ENCODE results near the gene GLRX2. TPM values are rescaled to one million over a fixed set of nuclear protein-coding genes. Genes with fewer than 3 reads are reported as not detected.

Gene GLRX2
- polyA plus RNA-seq, 3 donors, result 4.2 to 16.1 (median 15.2) TPM

GRCh38 chr1:193086342-193086741, 18.9 kb downstream of the GLRX2 start:
- Mint-ChIP-seq H3K4me3 (no peak overlapping the region), H3K9me3 (no peaks in the 10 kb centered on the region), H3K27me3 (ENCODE audit: low read depth in 3 of 3) (no peaks in the 10 kb centered on the region), H3K36me3 (peaks cover 54 to 61% of the 10 kb centered on the region in 2 donors), H3K4me1 (no peaks in the 10 kb centered on the region), H3K27ac (no peak overlapping the region)
- Histone ChIP-seq H3K9me3 (replicated peaks in 1 of 2; ENCODE audit: control insufficient read depth in 1 of 2, insufficient read depth in 1 of 2, low read length in 2 of 2) (no peaks in the 10 kb centered on the region), H2AFZ (ENCODE audit: insufficient read depth, low read depth, low read length, poor library complexity, severe bottlenecking) (no peak overlapping the region), H3K4me3 (replicated peaks in 1 of 3; ENCODE audit: low read depth in 2 of 3, low read length in 3 of 3) (no peak overlapping the region), H3K9ac (ENCODE audit: insufficient read depth, low read length, poor library complexity, severe bottlenecking) (no peak overlapping the region), H3K79me2 (ENCODE audit: insufficient read depth, low read length) (no peaks in the 10 kb centered on the region), H4K20me1 (ENCODE audit: insufficient read depth, low read length) (no peaks in the 10 kb centered on the region), H3K27ac (ENCODE audit: low read depth in 1 of 2, low read length in 2 of 2) (no peak overlapping the region), H3K4me2 (replicated peaks; ENCODE audit: extremely low read depth, low read length, poor library complexity, severe bottlenecking) (no peak overlapping the region), H3K4me1 (ENCODE audit: control insufficient read depth in 1 of 2, insufficient read depth in 2 of 2, low read length in 2 of 2) (no peaks in the 10 kb centered on the region), H3K36me3 (replicated peaks in 1 of 2; ENCODE audit: control insufficient read depth in 1 of 2, insufficient read depth in 2 of 2, low read length in 2 of 2) (peaks cover 73 to 94% of the 10 kb centered on the region in 2 donors), H3K27me3 (ENCODE audit: control insufficient read depth in 2 of 2, insufficient read depth in 2 of 2, low read length in 2 of 2) (no peaks in the 10 kb centered on the region)
- TF ChIP-seq CTCF (IDR thresholded peaks at IDR 0.05), result no peak
- no peak for DNase-seq
- intact Hi-C loops (cut with micrococcal nuclease), result no loop called here
- no CpG with 5 or more reads among the region's 3 CpGs for WGBS (ENCODE audit: insufficient coverage)

GRCh38 chr1:193085263-193085662, 20.0 kb downstream of the GLRX2 start:
- no peaks in the 10 kb centered on the region for H3K9me3 ChIP-seq (replicated peaks in 1 of 2; ENCODE audit: control insufficient read depth in 1 of 2, insufficient read depth in 1 of 2, low read length in 2 of 2)
- H3K27me3 Mint-ChIP-seq (ENCODE audit: low read depth in 3 of 3), result no peaks in the 10 kb centered on the region
- H3K9me3 Mint-ChIP-seq, result no peaks in the 10 kb centered on the region
- DNase-seq, result no peak
- H3K4me3 Mint-ChIP-seq, result no peak overlapping the region
- H3K27ac ChIP-seq (ENCODE audit: low read depth in 1 of 2, low read length in 2 of 2), result no peak overlapping the region
- intact Hi-C loops (cut with micrococcal nuclease), result no loop called here
- no peak overlapping the region for H3K27ac Mint-ChIP-seq
- no peaks in the 10 kb centered on the region for H4K20me1 ChIP-seq (ENCODE audit: insufficient read depth, low read length)
- peaks cover 50 to 61% of the 10 kb centered on the region in 2 donors for H3K36me3 Mint-ChIP-seq
- no peak overlapping the region for H3K4me2 ChIP-seq (replicated peaks; ENCODE audit: extremely low read depth, low read length, poor library complexity, severe bottlenecking)
- H3K4me1 ChIP-seq (ENCODE audit: control insufficient read depth in 1 of 2, insufficient read depth in 2 of 2, low read length in 2 of 2), result no peaks in the 10 kb centered on the region
- TF ChIP-seq CTCF (IDR thresholded peaks at IDR 0.05), result no peak
- no peak overlapping the region for H3K4me3 ChIP-seq (replicated peaks in 1 of 3; ENCODE audit: low read depth in 2 of 3, low read length in 3 of 3)
- WGBS (ENCODE audit: insufficient coverage), result no CpG with 5 or more reads among the region's 1 CpG
- H3K27me3 ChIP-seq (ENCODE audit: control insufficient read depth in 2 of 2, insufficient read depth in 2 of 2, low read length in 2 of 2), result no peaks in the 10 kb centered on the region
- no peaks in the 10 kb centered on the region for H3K4me1 Mint-ChIP-seq
- no peaks in the 10 kb centered on the region for H3K79me2 ChIP-seq (ENCODE audit: insufficient read depth, low read length)
- peaks cover 73 to 91% of the 10 kb centered on the region in 2 donors for H3K36me3 ChIP-seq (replicated peaks in 1 of 2; ENCODE audit: control insufficient read depth in 1 of 2, insufficient read depth in 2 of 2, low read length in 2 of 2)
- no peak overlapping the region for H2AFZ ChIP-seq (ENCODE audit: insufficient read depth, low read depth, low read length, poor library complexity, severe bottlenecking)
- H3K9ac ChIP-seq (ENCODE audit: insufficient read depth, low read length, poor library complexity, severe bottlenecking), result no peak overlapping the region
